ENCODE results near the gene BHLHE23. TPM values are rescaled to one million over a fixed set of nuclear protein-coding genes. Genes with fewer than 3 reads are reported as not detected.

Gene BHLHE23
- 0.67 TPM for polyA plus RNA-seq (2012; ENCODE audit: insufficient read length, low read depth)

- TF ChIP-seq TAF1 (IDR thresholded peaks at IDR 0.05; ENCODE audit: borderline replicate concordance, insufficient read depth, low read length), result no peak
- TF ChIP-seq FOXP2 (optimal IDR thresholded peaks at IDR 0.05; ENCODE audit: borderline replicate concordance, extremely low read depth, extremely low read length, insufficient read depth), result no peak
- no peak for TF ChIP-seq REST (IDR thresholded peaks at IDR 0.05; ENCODE audit: insufficient read depth in 1 of 2, low read depth in 2 of 2, low read length in 2 of 2)
- TF ChIP-seq SIN3A (IDR thresholded peaks at IDR 0.05; ENCODE audit: borderline replicate concordance, insufficient read depth, low read length), result no peak
- no peak for TF ChIP-seq POLR2AphosphoS5 (IDR thresholded peaks at IDR 0.05; ENCODE audit: low read depth, low read length)
Observed at GRCh38 chr20:63006540-63007359, at the start of gene BHLHE23. Gene BHLHE23 (minus strand): TSS chr20:63006964. CDS start chr20:63006774, 190 bp downstream.

GRCh38 chr20:63055575-63056235, 48.9 kb upstream of the BHLHE23 start:
- TF ChIP-seq FOXP2 (optimal IDR thresholded peaks at IDR 0.05; ENCODE audit: borderline replicate concordance, extremely low read depth, extremely low read length, insufficient read depth) (no peak), SIN3A (IDR thresholded peaks at IDR 0.05; ENCODE audit: borderline replicate concordance, insufficient read depth, low read length) (no peak), REST (IDR thresholded peaks at IDR 0.05; ENCODE audit: insufficient read depth in 1 of 2, low read depth in 2 of 2, low read length in 2 of 2) (no peak), TAF1 (IDR thresholded peaks at IDR 0.05; ENCODE audit: borderline replicate concordance, insufficient read depth, low read length) (no peak), POLR2AphosphoS5 (IDR thresholded peaks at IDR 0.05; ENCODE audit: low read depth, low read length) (no peak)

GRCh38 chr20:63054681-63055240, 48.0 kb upstream of the BHLHE23 start:
- TF ChIP-seq SIN3A (IDR thresholded peaks at IDR 0.05; ENCODE audit: borderline replicate concordance, insufficient read depth, low read length), result no peak
- TF ChIP-seq REST (IDR thresholded peaks at IDR 0.05; ENCODE audit: insufficient read depth in 1 of 2, low read depth in 2 of 2, low read length in 2 of 2), result no peak
- no peak for TF ChIP-seq FOXP2 (optimal IDR thresholded peaks at IDR 0.05; ENCODE audit: borderline replicate concordance, extremely low read depth, extremely low read length, insufficient read depth)
- TF ChIP-seq TAF1 (IDR thresholded peaks at IDR 0.05; ENCODE audit: borderline replicate concordance, insufficient read depth, low read length), result no peak
- no peak for TF ChIP-seq POLR2AphosphoS5 (IDR thresholded peaks at IDR 0.05; ENCODE audit: low read depth, low read length)

- TF ChIP-seq POLR2AphosphoS5 (IDR thresholded peaks at IDR 0.05; ENCODE audit: low read depth, low read length) (no peak), FOXP2 (optimal IDR thresholded peaks at IDR 0.05; ENCODE audit: borderline replicate concordance, extremely low read depth, extremely low read length, insufficient read depth) (no peak), SIN3A (IDR thresholded peaks at IDR 0.05; ENCODE audit: borderline replicate concordance, insufficient read depth, low read length) (no peak), REST (IDR thresholded peaks at IDR 0.05; ENCODE audit: insufficient read depth in 1 of 2, low read depth in 2 of 2, low read length in 2 of 2) (no peak), TAF1 (IDR thresholded peaks at IDR 0.05; ENCODE audit: borderline replicate concordance, insufficient read depth, low read length) (no peak)
Observed at GRCh38 chr20:63054103-63054474, 47.3 kb upstream of the BHLHE23 start.
